HUES48 (cell line): ENCODE results near the gene TM2D3.

Experiments
- H3K27ac ChIP-seq: one replicate; pipeline ENCODE4 v1.7.0; 2013; ENCODE audit warnings: low read depth, low read length, inconsistent platforms
- H3K27me3 ChIP-seq: 2 replicates; pipeline ENCODE4 v1.6.1; 2013; ENCODE audit warnings: mild to moderate bottlenecking, low read length; ENCODE audit not compliant: control insufficient read depth, insufficient read depth
- H3K36me3 ChIP-seq: 2 replicates; pipeline ENCODE4 v1.6.1; 2013; ENCODE audit warnings: low read length; ENCODE audit not compliant: control insufficient read depth, insufficient read depth
- H3K4me1 ChIP-seq: 2 replicates; pipeline ENCODE4 v1.6.1; 2013; ENCODE audit warnings: mild to moderate bottlenecking, low read length; ENCODE audit not compliant: control insufficient read depth, insufficient read depth
- H3K4me3 ChIP-seq: 2 replicates; pipeline ENCODE4 v1.5.1; 2013; ENCODE audit warnings: mild to moderate bottlenecking, low read depth, low read length
- H3K9ac ChIP-seq: 2 replicates; pipeline ENCODE4 v1.6.1; 2013; ENCODE audit warnings: mild to moderate bottlenecking, low read depth, low read length, moderate library complexity
- H3K9me3 ChIP-seq: 2 replicates; pipeline ENCODE4 v1.6.1; 2013; ENCODE audit warnings: low read length; ENCODE audit not compliant: control insufficient read depth, insufficient read depth

TM2D3 gene

DNA sequence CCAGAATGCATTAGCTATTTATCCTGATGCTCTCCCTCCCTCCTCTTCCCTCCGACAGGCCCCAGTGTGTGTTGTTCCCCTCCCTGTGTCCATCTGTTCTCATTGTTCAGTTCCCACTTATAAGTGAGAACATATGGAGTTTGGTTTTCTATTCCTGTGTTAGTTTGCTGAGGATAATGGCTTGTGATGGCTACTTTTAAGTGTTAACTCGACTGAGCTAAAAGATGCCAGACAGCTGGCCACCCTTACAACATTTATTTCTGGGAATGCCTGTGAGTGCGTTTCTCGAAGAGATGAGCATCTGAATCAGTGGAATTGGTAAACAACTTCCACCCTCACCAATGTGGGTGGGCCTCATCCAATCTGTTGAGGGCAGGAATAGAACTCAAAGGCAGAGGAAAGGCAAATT, 24.7 kb upstream of the TM2D3 start:
- no peaks in the 10 kb centered on the region for H3K27me3 ChIP-seq
- H3K9ac ChIP-seq: no peak overlapping the region
- H3K9me3 ChIP-seq: no peaks in the 10 kb centered on the region
- H3K4me1 ChIP-seq: no peaks in the 10 kb centered on the region
- H3K36me3 ChIP-seq: peaks cover 20% of the 10 kb centered on the region
- H3K27ac ChIP-seq: no peak overlapping the region
- no peak overlapping the region for H3K4me3 ChIP-seq

DNA sequence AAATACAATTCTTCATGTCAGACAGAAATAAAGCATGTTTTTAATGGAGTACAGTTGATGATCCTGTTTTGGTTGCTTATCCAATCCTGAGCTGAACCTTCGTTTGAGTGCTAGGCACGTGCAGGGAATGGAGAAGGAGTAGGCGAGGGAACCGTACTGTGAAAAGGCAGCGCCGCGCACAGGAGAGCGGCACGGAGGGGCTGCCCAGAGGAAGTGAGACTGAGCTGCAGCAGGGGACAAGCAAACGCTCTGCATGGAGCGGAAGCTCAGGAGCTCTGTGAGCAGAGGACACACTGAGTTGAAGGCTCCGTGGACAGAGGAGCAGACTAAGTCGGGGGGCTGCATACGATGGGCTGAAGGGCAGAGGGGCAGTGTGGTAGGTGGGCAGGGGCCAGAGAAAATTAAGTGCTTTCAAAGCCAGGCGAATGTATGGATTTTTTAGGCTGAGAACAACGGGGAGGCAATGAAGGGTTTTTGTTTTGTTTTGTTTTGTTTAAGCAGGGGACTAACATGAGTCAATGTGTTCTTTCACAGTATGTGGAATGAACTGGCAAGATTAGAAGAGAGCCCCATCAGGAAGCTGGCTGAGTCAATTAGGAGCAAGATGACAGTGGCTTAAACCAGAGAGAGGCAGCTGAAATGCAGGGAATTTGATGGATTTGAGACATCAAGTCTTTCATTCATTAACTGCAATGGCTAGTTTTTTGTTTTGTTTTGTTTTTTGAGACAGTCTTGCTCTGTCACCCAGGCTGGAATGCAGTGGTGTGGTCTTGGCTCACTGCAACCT, 23.8 kb upstream of the TM2D3 start:
- Histone ChIP-seq H3K4me3 (no peak overlapping the region; the same call in 1 of the 2 replicates), H3K9me3 (no peaks in the 10 kb centered on the region), H3K9ac (no peak overlapping the region), H3K4me1 (no peaks in the 10 kb centered on the region), H3K27ac (no peak overlapping the region), H3K36me3 (peaks cover 22% of the 10 kb centered on the region), H3K27me3 (no peaks in the 10 kb centered on the region)

DNA sequence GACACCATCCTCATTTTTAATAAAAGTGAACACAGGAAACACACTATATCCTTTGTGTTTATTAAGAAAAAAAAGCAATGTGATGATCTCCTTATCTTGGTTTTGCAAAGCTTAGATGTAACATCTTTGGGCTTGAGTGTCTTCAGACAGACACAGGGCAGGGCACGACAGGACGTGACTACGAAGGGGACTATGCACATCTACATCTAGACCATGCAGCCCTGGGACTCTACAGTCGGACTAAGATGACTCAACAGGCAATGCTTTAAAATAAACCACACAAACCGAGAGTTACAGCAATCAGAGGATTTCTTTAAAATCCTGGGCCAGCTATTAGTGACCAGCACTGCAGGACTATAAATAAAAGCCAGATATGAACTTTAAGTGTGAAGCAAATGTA, 22.8 kb upstream of the TM2D3 start:
- H3K4me3 ChIP-seq: no peak overlapping the region
- H3K4me1 ChIP-seq: no peaks in the 10 kb centered on the region
- H3K27ac ChIP-seq: no peak overlapping the region
- H3K27me3 ChIP-seq: no peaks in the 10 kb centered on the region
- H3K36me3 ChIP-seq: peaks cover 28% of the 10 kb centered on the region
- no peaks in the 10 kb centered on the region for H3K9me3 ChIP-seq
- H3K9ac ChIP-seq: no peak overlapping the region

DNA sequence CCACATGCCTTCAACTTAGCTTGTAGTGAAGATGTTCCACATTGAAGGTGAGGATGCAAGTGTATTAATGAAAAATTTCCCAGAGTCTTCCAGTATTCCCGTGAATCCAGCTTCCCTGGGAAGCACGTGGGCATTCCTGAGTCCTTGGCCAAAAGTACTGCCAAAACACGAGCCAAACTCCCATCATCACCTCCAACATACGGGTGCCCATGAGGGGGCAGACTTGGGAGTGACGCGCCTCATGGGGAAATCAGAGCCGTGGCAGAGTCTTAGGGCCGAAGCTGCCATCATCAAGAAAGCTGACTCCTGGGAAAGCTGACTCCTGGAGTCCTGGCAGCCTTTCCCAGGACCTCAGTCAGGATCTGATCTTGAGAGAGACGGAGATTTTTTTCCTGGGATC, 20.1 kb upstream of the TM2D3 start:
- Histone ChIP-seq H3K27me3 (no peaks in the 10 kb centered on the region), H3K4me1 (no peaks in the 10 kb centered on the region), H3K9ac (no peak overlapping the region), H3K27ac (no peak overlapping the region), H3K36me3 (peaks cover 30% of the 10 kb centered on the region), H3K4me3 (no peak overlapping the region), H3K9me3 (no peaks in the 10 kb centered on the region)

DNA sequence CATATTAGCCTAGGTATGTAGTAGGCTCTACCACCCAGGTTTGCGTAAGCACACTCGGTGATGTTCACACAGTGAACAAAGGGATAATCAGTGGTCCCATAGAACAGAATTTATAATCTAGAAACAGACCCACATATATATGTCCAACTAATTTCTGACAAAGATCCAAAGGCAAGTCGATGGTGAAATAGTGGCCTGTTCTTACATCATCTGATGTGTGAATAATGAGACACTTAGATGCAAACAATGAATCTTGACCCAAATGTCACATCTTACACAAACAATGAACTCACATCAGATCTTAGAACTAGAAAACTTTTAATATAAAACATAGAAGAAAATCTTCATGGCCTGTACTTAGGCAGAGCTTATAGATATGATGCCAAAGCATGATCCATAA, 17.6 kb upstream of the TM2D3 start:
- Histone ChIP-seq H3K9ac (no peak overlapping the region), H3K4me1 (no peaks in the 10 kb centered on the region), H3K4me3 (no peak overlapping the region), H3K27ac (no peak overlapping the region), H3K9me3 (no peaks in the 10 kb centered on the region), H3K27me3 (no peaks in the 10 kb centered on the region), H3K36me3 (peaks cover 23% of the 10 kb centered on the region)

DNA sequence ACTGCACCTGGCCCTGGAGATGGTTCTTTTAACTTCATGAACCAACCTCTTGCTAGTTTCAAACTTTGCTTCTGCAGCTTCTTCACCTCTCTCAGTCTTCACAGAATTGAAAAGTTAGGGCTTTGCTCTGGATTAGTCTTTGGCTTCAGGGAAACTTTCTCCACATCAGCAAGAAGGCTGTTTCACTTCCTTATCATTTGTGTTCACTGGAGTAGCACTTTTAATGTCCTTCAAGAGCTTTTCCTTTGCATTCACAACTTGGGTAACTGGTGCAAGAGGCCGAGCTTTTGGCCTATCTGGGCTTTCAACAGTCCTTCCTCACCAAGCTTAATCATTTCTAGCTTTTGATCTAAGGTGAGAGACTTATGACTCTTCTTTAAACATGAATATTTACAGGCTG, 15.7 kb upstream of the TM2D3 start:
- no peaks in the 10 kb centered on the region for H3K4me1 ChIP-seq
- no peaks in the 10 kb centered on the region for H3K9me3 ChIP-seq
- no peak overlapping the region for H3K27ac ChIP-seq
- no peak overlapping the region for H3K4me3 ChIP-seq
- H3K9ac ChIP-seq: no peak overlapping the region
- peaks cover 13% of the 10 kb centered on the region; the same call in 1 of the 2 replicates for H3K36me3 ChIP-seq
- no peaks in the 10 kb centered on the region for H3K27me3 ChIP-seq

DNA sequence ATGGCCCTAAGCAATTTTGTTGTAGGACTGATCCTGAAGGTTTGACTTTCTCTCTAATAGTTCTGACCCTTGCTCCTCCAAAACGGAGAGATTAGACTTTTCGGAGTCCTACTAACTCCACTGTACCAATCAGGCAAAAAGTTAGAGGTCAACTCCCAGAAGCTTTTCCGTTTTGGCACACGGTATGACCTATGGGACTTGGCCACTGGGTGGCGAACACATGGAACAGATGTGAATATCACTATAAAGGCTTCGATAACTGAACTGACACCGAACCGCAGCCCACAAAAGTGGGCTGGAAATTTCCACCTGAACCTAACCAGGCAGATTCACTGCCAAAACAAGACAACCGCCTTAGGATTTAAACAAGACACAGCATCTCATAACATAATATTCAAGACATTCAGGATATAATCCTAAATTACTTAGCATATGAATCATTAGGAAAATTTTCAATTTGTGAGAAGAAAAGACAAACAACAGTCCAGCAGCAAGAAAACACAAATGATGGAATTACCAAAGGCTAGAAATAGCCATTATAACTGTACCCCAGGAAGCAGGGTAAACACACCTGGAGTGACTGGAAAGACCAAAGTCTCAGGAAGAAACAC, 12.2 kb upstream of the TM2D3 start:
- Histone ChIP-seq H3K27ac (no peak overlapping the region), H3K36me3 (no peaks in the 10 kb centered on the region), H3K27me3 (no peaks in the 10 kb centered on the region), H3K4me3 (no peak overlapping the region), H3K9ac (no peak overlapping the region), H3K9me3 (no peaks in the 10 kb centered on the region), H3K4me1 (no peaks in the 10 kb centered on the region)

DNA sequence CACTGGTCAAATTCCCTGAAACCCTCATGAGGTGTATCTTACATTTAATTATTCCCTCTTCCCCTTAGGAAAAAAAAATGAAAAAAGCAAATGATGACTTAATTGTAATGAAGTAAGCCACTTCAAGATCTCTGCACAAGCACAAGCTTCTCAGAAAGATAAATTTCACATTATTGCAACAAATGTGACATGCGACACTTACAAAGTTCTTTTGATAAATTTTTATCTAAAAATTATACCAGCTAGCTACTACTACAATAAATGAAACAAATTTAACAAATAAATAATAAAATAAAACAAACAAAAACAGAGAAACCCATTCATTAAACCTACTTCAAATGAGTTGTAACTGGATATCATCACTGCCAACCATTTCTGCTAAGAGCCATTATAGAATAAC, 10.0 kb upstream of the TM2D3 start:
- no peaks in the 10 kb centered on the region for H3K27me3 ChIP-seq
- H3K27ac ChIP-seq: no peak overlapping the region
- H3K4me3 ChIP-seq: no peak overlapping the region
- H3K36me3 ChIP-seq: no peaks in the 10 kb centered on the region
- no peak overlapping the region for H3K9ac ChIP-seq
- no peaks in the 10 kb centered on the region for H3K4me1 ChIP-seq
- H3K9me3 ChIP-seq: no peaks in the 10 kb centered on the region

DNA sequence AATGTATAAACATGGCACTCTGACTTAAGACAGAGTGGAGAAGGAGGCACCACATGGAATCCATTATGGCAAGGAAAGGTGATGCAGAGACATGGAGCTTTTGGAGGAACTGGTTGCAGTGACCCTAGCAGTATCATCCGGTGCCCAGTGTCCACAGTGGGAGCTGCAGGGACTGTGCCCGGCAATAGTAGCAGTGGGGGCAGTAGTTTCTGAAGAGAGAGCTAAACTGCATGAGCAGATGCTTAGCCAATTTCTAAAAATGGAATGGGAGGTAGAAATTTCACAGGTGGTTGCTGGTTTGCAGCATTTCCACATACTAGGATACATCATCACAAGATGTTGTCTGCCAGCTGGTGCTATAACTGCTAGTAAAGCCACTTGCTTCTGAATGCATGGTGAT, 7.8 kb upstream of the TM2D3 start:
- no peak overlapping the region for H3K4me3 ChIP-seq
- H3K27me3 ChIP-seq: no peaks in the 10 kb centered on the region
- H3K9me3 ChIP-seq: 0 out of 2 replicates have a peak, but pooled peaks cover 3% of the 10 kb centered on the region
- peaks cover 4% of the 10 kb centered on the region; the same call in 1 of the 2 replicates for H3K36me3 ChIP-seq
- no peak overlapping the region for H3K9ac ChIP-seq
- H3K27ac ChIP-seq: no peak overlapping the region
- H3K4me1 ChIP-seq: no peaks in the 10 kb centered on the region

DNA sequence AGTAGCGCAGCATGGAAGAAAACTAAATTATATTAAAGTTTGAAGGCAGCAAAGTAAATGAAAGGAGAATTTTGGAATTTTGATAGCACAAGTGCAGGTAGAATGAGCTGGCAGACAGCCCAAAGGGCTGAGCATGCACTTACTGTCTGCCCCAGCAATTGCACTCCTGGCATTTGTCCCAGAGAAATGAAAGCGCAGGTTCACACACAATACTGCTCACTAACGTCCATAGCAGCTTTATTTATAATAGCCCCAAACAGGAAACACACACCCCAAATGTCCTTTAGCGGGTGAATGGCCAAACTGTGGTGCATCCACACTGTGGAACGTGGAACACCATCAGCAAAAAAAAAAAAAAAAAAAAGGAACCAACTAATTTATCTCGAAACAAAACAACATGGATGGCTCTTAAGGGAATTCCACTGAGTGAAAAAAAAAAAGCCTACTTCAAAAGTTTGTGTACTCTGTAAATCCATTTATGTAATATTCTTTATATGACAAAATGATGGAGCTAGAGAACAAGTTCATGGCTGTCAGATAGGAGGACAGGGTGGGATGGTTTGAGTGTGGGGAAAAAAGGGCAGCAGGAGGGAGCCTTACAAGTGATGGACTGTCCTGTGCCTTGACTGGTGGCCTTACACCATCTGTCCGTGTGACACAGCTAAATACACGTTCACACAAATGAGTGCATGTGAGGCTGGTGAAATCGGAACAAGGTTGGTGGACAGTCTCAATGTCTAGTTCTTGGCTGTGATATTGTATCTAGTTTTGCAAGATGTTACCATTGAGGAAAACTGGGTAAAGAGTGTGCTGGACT, 6.0 kb upstream of the TM2D3 start:
- Histone ChIP-seq H3K9me3 (0 out of 2 replicates have a peak, but pooled peaks cover 3% of the 10 kb centered on the region), H3K9ac (no peak overlapping the region), H3K36me3 (peaks cover 4% of the 10 kb centered on the region; the same call in 1 of the 2 replicates), H3K27ac (no peak overlapping the region), H3K27me3 (no peaks in the 10 kb centered on the region), H3K4me1 (no peaks in the 10 kb centered on the region), H3K4me3 (no peak overlapping the region)

DNA sequence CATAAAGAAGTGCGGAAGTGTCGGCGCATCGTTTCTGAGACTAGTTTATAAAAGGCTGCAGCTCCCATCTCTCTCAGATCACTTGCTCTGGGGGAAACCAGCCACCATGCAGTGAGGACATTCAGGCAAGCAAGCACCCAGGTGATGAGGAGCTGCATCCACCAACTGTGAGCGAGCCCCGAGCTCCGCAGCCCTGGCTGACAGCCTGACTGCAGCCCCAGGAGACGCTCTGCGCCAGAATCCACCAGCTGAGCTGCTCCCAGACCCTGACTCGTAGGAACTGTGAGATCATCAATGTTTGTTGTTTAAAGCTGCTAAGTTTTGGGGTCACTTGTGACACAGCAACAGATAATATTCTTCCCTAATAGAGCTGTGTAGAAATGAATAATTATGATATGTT, 5.0 kb upstream of the TM2D3 start:
- no peak overlapping the region for H3K9ac ChIP-seq
- H3K4me1 ChIP-seq: no peaks in the 10 kb centered on the region
- H3K27me3 ChIP-seq: no peaks in the 10 kb centered on the region
- H3K4me3 ChIP-seq: no peak overlapping the region
- peaks cover 4% of the 10 kb centered on the region; the same call in 1 of the 2 replicates for H3K36me3 ChIP-seq
- H3K27ac ChIP-seq: no peak overlapping the region
- 0 out of 2 replicates have a peak, but pooled peaks cover 3% of the 10 kb centered on the region for H3K9me3 ChIP-seq
